Duodenal mucosa (tissue), 2 donors: Measurements from ENCODE around the gene RAB3IP.

Experiments used
- H3K27ac ChIP-seq: one replicate; pipeline ENCODE4 v1.7.0; 2013; ENCODE audit warnings: low read depth, low read length
- H3K27me3 ChIP-seq, 2 donors: one replicate each; pipeline ENCODE4 v1.7.0; 2013; ENCODE audit warnings: low read length in 2 of 2, control low read depth in 1 of 2; ENCODE audit not compliant: insufficient read depth in 2 of 2, control insufficient read depth in 1 of 2
- H3K36me3 ChIP-seq, 2 donors: one replicate each; pipeline ENCODE4 v1.7.0; 2013; ENCODE audit warnings: low read length in 2 of 2, control low read depth in 1 of 2; ENCODE audit not compliant: insufficient read depth in 2 of 2, control insufficient read depth in 1 of 2
- H3K4me1 ChIP-seq, 2 donors: one replicate each; pipeline ENCODE4 v1.7.0; 2013; ENCODE audit warnings: low read length in 2 of 2, control low read depth in 1 of 2; ENCODE audit not compliant: insufficient read depth in 2 of 2, control insufficient read depth in 1 of 2
- H3K4me3 ChIP-seq, 2 donors: one replicate each; pipeline ENCODE4 v1.7.0; 2013; ENCODE audit warnings: low read length in 2 of 2, low read depth in 1 of 2
- H3K9ac ChIP-seq, 2 donors: one replicate each; pipeline ENCODE4 v1.7.0; 2013; ENCODE audit warnings: low read length in 2 of 2, low read depth in 1 of 2
- H3K9me3 ChIP-seq, 2 donors: one replicate each; pipeline ENCODE4 v1.7.0; 2013; ENCODE audit warnings: low read length in 2 of 2, control low read depth in 1 of 2; ENCODE audit not compliant: control insufficient read depth in 1 of 2

The RAB3IP gene

GRCh38 chr12:69738351-69739286, at the start of gene RAB3IP:
Gene RAB3IP (plus strand): TSS chr12:69738860. CDS start chr12:69755409, 16,549 bp downstream.
- no peaks in the 10 kb centered on the region for H3K9me3 ChIP-seq
- no peaks in the 10 kb centered on the region for H3K27me3 ChIP-seq
- H3K9ac ChIP-seq: peak within 1 kb of the TSS; percentile 81 to 97
- H3K36me3 ChIP-seq: no peaks in the 10 kb centered on the region
- H3K4me1 ChIP-seq: peaks cover 0 to 11% of the 10 kb centered on the region in 2 donors
- peak within 1 kb of the TSS; percentile 92 for H3K27ac ChIP-seq
- peak within 1 kb of the TSS; percentile 80 to 96 for H3K4me3 ChIP-seq

- Histone ChIP-seq H3K4me1 (peaks cover 0 to 7% of the 10 kb centered on the region in 2 donors), H3K4me3 (no peak overlapping the region), H3K9me3 (no peaks in the 10 kb centered on the region), H3K36me3 (no peaks in the 10 kb centered on the region), H3K27ac (no peak overlapping the region), H3K9ac (no peak overlapping the region), H3K27me3 (no peaks in the 10 kb centered on the region)
Measured at GRCh38 chr12:69689638-69690037, 49.0 kb upstream of the RAB3IP start.

GRCh38 chr12:69694123-69694522, 44.5 kb upstream of the RAB3IP start:
- H3K36me3 ChIP-seq: no peaks in the 10 kb centered on the region
- H3K4me3 ChIP-seq: no peak overlapping the region
- H3K27me3 ChIP-seq: no peaks in the 10 kb centered on the region
- no peak overlapping the region for H3K27ac ChIP-seq
- peaks cover 0 to 3% of the 10 kb centered on the region in 2 donors for H3K4me1 ChIP-seq
- H3K9ac ChIP-seq: no peak overlapping the region
- no peaks in the 10 kb centered on the region for H3K9me3 ChIP-seq

- H3K27me3 ChIP-seq: no peaks in the 10 kb centered on the region
- no peaks in the 10 kb centered on the region for H3K4me1 ChIP-seq
- H3K36me3 ChIP-seq: no peaks in the 10 kb centered on the region
- H3K4me3 ChIP-seq: no peak overlapping the region
- H3K9ac ChIP-seq: no peak overlapping the region
- H3K27ac ChIP-seq: no peak overlapping the region
- no peaks in the 10 kb centered on the region for H3K9me3 ChIP-seq
Measured at GRCh38 chr12:69698054-69698453, 40.6 kb upstream of the RAB3IP start.

GRCh38 chr12:69698769-69699540, 39.7 kb upstream of the RAB3IP start, which contains the start of gene BEST3:
Gene BEST3 (minus strand): TSS chr12:69699303. CDS start chr12:69697798, 1,505 bp downstream.
- no peaks in the 10 kb centered on the region for H3K27me3 ChIP-seq
- no peaks in the 10 kb centered on the region for H3K4me1 ChIP-seq
- H3K9me3 ChIP-seq: no peaks in the 10 kb centered on the region
- H3K9ac ChIP-seq: no peak within 1 kb of the TSS
- H3K4me3 ChIP-seq: no peak within 1 kb of the TSS
- H3K27ac ChIP-seq: no peak within 1 kb of the TSS
- no peaks in the 10 kb centered on the region for H3K36me3 ChIP-seq

- Histone ChIP-seq H3K4me1 (no peaks in the 10 kb centered on the region), H3K36me3 (no peaks in the 10 kb centered on the region), H3K9ac (no peak overlapping the region), H3K4me3 (no peak overlapping the region), H3K27ac (no peak overlapping the region), H3K9me3 (no peaks in the 10 kb centered on the region), H3K27me3 (no peaks in the 10 kb centered on the region)
Measured at GRCh38 chr12:69701826-69702225, 36.8 kb upstream of the RAB3IP start.

- H3K4me3 ChIP-seq: no peak overlapping the region
- H3K27me3 ChIP-seq: no peaks in the 10 kb centered on the region
- no peak overlapping the region for H3K27ac ChIP-seq
- no peaks in the 10 kb centered on the region for H3K36me3 ChIP-seq
- H3K9me3 ChIP-seq: no peaks in the 10 kb centered on the region
- H3K9ac ChIP-seq: no peak overlapping the region
- H3K4me1 ChIP-seq: no peaks in the 10 kb centered on the region
Measured at GRCh38 chr12:69703146-69703642, 35.5 kb upstream of the RAB3IP start.

GRCh38 chr12:69704357-69704756, 34.3 kb upstream of the RAB3IP start:
- H3K27me3 ChIP-seq: no peaks in the 10 kb centered on the region

GRCh38 chr12:69708649-69709048, 30.0 kb upstream of the RAB3IP start:
- Histone ChIP-seq H3K4me1 (no peaks in the 10 kb centered on the region), H3K9ac (no peak overlapping the region), H3K4me3 (no peak overlapping the region), H3K9me3 (no peaks in the 10 kb centered on the region), H3K27me3 (no peaks in the 10 kb centered on the region), H3K27ac (no peak overlapping the region), H3K36me3 (no peaks in the 10 kb centered on the region)

More at GRCh38 chr12:69704357-69704756, 34.3 kb upstream of the RAB3IP start:
- Histone ChIP-seq H3K4me3 (no peak overlapping the region), H3K27ac (no peak overlapping the region), H3K4me1 (no peaks in the 10 kb centered on the region), H3K36me3 (no peaks in the 10 kb centered on the region), H3K9ac (no peak overlapping the region), H3K9me3 (no peaks in the 10 kb centered on the region)

GRCh38 chr12:69712826-69713225, 25.8 kb upstream of the RAB3IP start:
- no peaks in the 10 kb centered on the region for H3K36me3 ChIP-seq
- H3K27me3 ChIP-seq: no peaks in the 10 kb centered on the region
- H3K27ac ChIP-seq: no peak overlapping the region
- H3K4me1 ChIP-seq: no peaks in the 10 kb centered on the region
- no peak overlapping the region for H3K4me3 ChIP-seq
- H3K9me3 ChIP-seq: no peaks in the 10 kb centered on the region
- H3K9ac ChIP-seq: no peak overlapping the region
